Neural progenitor cell (in vitro differentiated cells): Measurements from ENCODE around the gene CHRNA10. TPM values are rescaled to one million over a fixed set of nuclear protein-coding genes. Genes with fewer than 3 reads are reported as not detected.

ENCODE experiments used
- DNase-seq: peaks from one replicate; pipeline ENCODE4 v3.0.0-alpha.2; 2016; ENCODE audit warnings: low spot score
- H2AFZ ChIP-seq: fragments of 200-600 bp; sonication (generic); replicated peaks from 2 replicates; pipeline ENCODE4 v1.6.1; 2016; ENCODE audit warnings: antibody characterized with exemption
- H3F3A ChIP-seq: fragments of 200-600 bp; sonication (generic); 2 replicates; pipeline ENCODE4 v1.6.1; 2016; ENCODE audit warnings: antibody characterized with exemption, low read depth
- H3K27ac ChIP-seq: fragments of 200-600 bp; sonication (generic); 2 replicates; pipeline ENCODE4 v1.5.1; 2016; ENCODE audit warnings: mild to moderate bottlenecking
- H3K27me3 ChIP-seq: fragments of 200-600 bp; sonication (generic); 2 replicates; pipeline ENCODE4 v1.6.1; 2016; ENCODE audit warnings: mild to moderate bottlenecking, moderate library complexity
- H3K36me3 ChIP-seq: fragments of 200-600 bp; sonication (generic); 2 replicates; pipeline ENCODE4 v1.5.1; 2016
- H3K4me1 ChIP-seq: fragments of 200-600 bp; sonication (generic); 2 replicates; pipeline ENCODE4 v1.6.1; 2016; ENCODE audit warnings: mixed run types
- H3K4me2 ChIP-seq: fragments of 200-600 bp; sonication (generic); 2 replicates; pipeline ENCODE4 v1.6.1; 2016
- H3K4me3 ChIP-seq: fragments of 200-600 bp; sonication (generic); 2 replicates; pipeline ENCODE4 v1.5.1; 2016
- H3K79me2 ChIP-seq: fragments of 200-600 bp; sonication (generic); 2 replicates; pipeline ENCODE4 v1.6.1; 2016; ENCODE audit warnings: low read depth
- H3K9ac ChIP-seq: fragments of 200-600 bp; sonication (generic); 2 replicates; pipeline ENCODE4 v1.6.1; 2016
- H3K9me3 ChIP-seq: fragments of 200-600 bp; sonication (generic); 2 replicates; pipeline ENCODE4 v1.5.1; 2016; ENCODE audit warnings: low read depth
- H4K20me1 ChIP-seq: fragments of 200-600 bp; sonication (generic); 2 replicates; pipeline ENCODE4 v1.6.1; 2016; ENCODE audit warnings: low read depth
- H3K27ac Mint-ChIP-seq: 3 replicates; pipeline ENCODE4 v1.8.0; 2021; ENCODE audit warnings: mixed read lengths
- H3K27me3 Mint-ChIP-seq: 2 replicates; pipeline ENCODE4 v1.8.0; 2022; ENCODE audit warnings: low read depth, mild to moderate bottlenecking, inconsistent platforms, moderate library complexity, mixed read lengths; ENCODE audit not compliant: insufficient read depth
- H3K36me3 Mint-ChIP-seq: 3 replicates; pipeline ENCODE4 v1.8.0; 2021; ENCODE audit warnings: mixed read lengths
- H3K4me1 Mint-ChIP-seq: 3 replicates; pipeline ENCODE4 v1.8.0; 2021; ENCODE audit warnings: mixed read lengths
- H3K4me3 Mint-ChIP-seq: 3 replicates; pipeline ENCODE4 v1.8.0; 2021; ENCODE audit warnings: mild to moderate bottlenecking, moderate library complexity, mixed read lengths
- H3K9me3 Mint-ChIP-seq: 3 replicates; pipeline ENCODE4 v1.8.0; 2020; ENCODE audit warnings: mixed read lengths
- EZH2 ChIP-seq: fragments of 200-600 bp; sonication (generic); IDR thresholded peaks from 2 replicates; pipeline ENCODE4 v1.6.1; 2017; ENCODE audit warnings: antibody characterized with exemption, mild to moderate bottlenecking, moderate library complexity
- EZH2phosphoT487 ChIP-seq: fragments of 200-600 bp; sonication (generic); IDR thresholded peaks from 2 replicates; pipeline ENCODE4 v1.6.1; 2017; ENCODE audit warnings: antibody characterized with exemption
- total RNA-seq: library from RNA; depleted of rRNA; stranded (reverse); fragments of >200 nt; gene quantifications from 2 replicates; pipeline ENCODE4 v1.2.3, GENCODE V29; 2015; ENCODE audit warnings: low replicate concordance
- TF ChIP-seq, protein P1 (sequence below): fragments of 200-600 bp; sonication (generic); IDR thresholded peaks from 2 replicates; pipeline ENCODE4 v1.5.1; 2017; ENCODE audit warnings: antibody characterized with exemption, mild to moderate bottlenecking

Gene CHRNA10
- total RNA-seq, 1 donor from 2014 or later, result 0.21 TPM

DNA sequence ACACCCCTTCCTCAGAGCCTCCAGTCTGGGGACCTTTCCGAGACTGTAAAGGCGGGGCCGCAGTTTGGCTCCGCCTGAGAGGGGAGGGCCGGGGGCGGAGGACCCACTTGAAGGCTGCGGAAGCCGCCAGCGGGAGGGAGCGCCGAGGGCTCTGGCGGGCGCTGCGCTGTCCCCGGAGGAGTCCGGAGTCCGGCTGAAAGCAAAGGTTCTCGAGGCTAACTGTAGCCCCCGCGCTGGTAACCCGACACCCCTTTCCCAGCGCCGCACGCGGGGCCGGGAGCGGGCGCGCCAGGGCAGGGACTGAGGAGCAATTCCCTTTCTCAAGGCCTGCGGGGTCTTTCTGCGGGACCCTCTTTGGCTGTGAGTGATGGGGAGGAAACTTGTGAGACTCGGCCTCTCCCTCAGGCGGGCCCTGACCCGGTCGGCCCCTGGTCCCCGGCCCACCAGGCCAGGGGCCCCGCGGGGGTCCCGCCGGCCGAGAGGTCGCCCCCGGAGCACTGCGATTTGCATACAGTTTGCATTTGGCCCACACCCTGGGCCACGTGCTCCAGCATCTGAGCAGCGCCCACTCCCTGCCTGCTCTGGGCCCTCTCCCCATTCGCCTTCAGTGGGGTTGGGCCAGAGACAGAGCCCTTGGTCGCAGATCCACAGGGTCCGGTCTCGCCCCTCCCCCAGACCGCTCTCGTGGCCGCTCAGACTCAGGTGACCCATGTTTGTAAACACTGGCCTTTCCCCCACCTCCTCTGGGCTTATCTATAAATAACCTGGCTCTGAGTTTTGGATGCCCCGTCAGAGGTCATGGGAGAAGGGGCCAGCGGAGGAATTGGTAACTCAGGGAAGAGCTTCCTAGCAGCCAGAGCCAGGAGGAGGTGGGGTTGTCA is 28.9 kb downstream of the CHRNA10 start:
- peaks cover 5% of the 10 kb centered on the region for H3K4me1 ChIP-seq
- Mint-ChIP-seq H3K4me1 (peaks cover 7% of the 10 kb centered on the region), H3K4me3 (peak overlapping the region; percentile 90), H3K36me3 (no peaks in the 10 kb centered on the region), H3K27ac (peak overlapping the region; percentile 93), H3K27me3 (peaks cover 3% of the 10 kb centered on the region), H3K9me3 (peaks cover 7% of the 10 kb centered on the region)
- peak overlapping the region; percentile 81 for H2AFZ ChIP-seq
- no peaks in the 10 kb centered on the region for H4K20me1 ChIP-seq
- H3K27ac ChIP-seq, result peak overlapping the region; percentile 86
- no peaks in the 10 kb centered on the region for H3K36me3 ChIP-seq
- H3F3A ChIP-seq, result peaks cover 17% of the 10 kb centered on the region
- peak; percentile 97 for DNase-seq
- H3K27me3 ChIP-seq, result no peaks in the 10 kb centered on the region
- H3K4me2 ChIP-seq, result peak overlapping the region; percentile 77
- no peak overlapping the region for H3K9ac ChIP-seq
- TF ChIP-seq, protein P1, sequence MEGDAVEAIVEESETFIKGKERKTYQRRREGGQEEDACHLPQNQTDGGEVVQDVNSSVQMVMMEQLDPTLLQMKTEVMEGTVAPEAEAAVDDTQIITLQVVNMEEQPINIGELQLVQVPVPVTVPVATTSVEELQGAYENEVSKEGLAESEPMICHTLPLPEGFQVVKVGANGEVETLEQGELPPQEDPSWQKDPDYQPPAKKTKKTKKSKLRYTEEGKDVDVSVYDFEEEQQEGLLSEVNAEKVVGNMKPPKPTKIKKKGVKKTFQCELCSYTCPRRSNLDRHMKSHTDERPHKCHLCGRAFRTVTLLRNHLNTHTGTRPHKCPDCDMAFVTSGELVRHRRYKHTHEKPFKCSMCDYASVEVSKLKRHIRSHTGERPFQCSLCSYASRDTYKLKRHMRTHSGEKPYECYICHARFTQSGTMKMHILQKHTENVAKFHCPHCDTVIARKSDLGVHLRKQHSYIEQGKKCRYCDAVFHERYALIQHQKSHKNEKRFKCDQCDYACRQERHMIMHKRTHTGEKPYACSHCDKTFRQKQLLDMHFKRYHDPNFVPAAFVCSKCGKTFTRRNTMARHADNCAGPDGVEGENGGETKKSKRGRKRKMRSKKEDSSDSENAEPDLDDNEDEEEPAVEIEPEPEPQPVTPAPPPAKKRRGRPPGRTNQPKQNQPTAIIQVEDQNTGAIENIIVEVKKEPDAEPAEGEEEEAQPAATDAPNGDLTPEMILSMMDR, result no peak
- TF ChIP-seq EZH2phosphoT487 (no peak), EZH2 (no peak)
- peak overlapping the region; percentile 60 for H3K4me3 ChIP-seq
- no peaks in the 10 kb centered on the region for H3K9me3 ChIP-seq
- no peaks in the 10 kb centered on the region for H3K79me2 ChIP-seq

DNA sequence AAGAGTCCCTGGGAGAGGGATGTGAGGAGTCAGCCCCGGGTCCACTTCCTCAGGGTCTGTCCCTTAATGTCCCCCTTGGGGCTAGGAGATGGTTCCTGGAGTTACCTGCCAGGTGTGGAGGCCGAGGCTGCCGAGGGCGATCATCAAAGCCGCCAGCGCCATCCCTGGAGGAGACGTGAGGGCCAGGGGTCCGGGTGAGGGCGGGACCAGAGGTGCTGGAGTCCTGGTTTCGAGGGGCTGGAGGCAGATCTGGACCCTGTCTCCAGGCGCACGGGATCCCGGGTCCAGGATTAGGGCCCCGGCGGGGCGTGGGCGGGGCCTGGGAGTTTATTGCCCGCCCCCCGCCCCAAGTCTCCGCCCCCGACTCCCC is 29.5 kb downstream of the CHRNA10 start, which contains the start of gene ART5:
Gene ART5 (minus strand): TSS at position 292 of the 370 bp plus-strand sequence. CDS start 130 bp downstream, at position 162.
- H3K4me3 ChIP-seq, result peak within 1 kb of the TSS; percentile 60
- H3K9me3 ChIP-seq, result no peaks in the 10 kb centered on the region
- H4K20me1 ChIP-seq, result no peaks in the 10 kb centered on the region
- H3K4me2 ChIP-seq, result peak within 1 kb of the TSS; percentile 77
- Mint-ChIP-seq H3K27me3 (peaks cover 3% of the 10 kb centered on the region), H3K9me3 (peaks cover 7% of the 10 kb centered on the region), H3K4me1 (peaks cover 7% of the 10 kb centered on the region), H3K36me3 (no peaks in the 10 kb centered on the region), H3K4me3 (peak within 1 kb of the TSS; percentile 90), H3K27ac (peak within 1 kb of the TSS; percentile 93)
- peak within 1 kb of the TSS; percentile 81 for H2AFZ ChIP-seq
- no peak for DNase-seq
- peak within 1 kb of the TSS; percentile 86 for H3K27ac ChIP-seq
- no peak within 1 kb of the TSS for H3K9ac ChIP-seq
- H3K36me3 ChIP-seq, result no peaks in the 10 kb centered on the region
- TF ChIP-seq, protein P1, result no peak
- TF ChIP-seq EZH2, result no peak
- TF ChIP-seq EZH2phosphoT487, result no peak
- no peaks in the 10 kb centered on the region for H3K27me3 ChIP-seq
- peaks cover 5% of the 10 kb centered on the region for H3K4me1 ChIP-seq
- H3F3A ChIP-seq, result peaks cover 17% of the 10 kb centered on the region
- H3K79me2 ChIP-seq, result no peaks in the 10 kb centered on the region

- Histone ChIP-seq H3K4me2 (peak overlapping the region; percentile 77), H4K20me1 (no peaks in the 10 kb centered on the region), H3K27me3 (no peaks in the 10 kb centered on the region), H3K9me3 (no peaks in the 10 kb centered on the region), H3K4me3 (peak overlapping the region; percentile 60), H3F3A (peaks cover 17% of the 10 kb centered on the region), H3K4me1 (peaks cover 5% of the 10 kb centered on the region), H3K9ac (no peak overlapping the region), H2AFZ (no peak overlapping the region), H3K27ac (no peak overlapping the region), H3K79me2 (no peaks in the 10 kb centered on the region), H3K36me3 (no peaks in the 10 kb centered on the region)
- Mint-ChIP-seq H3K27ac (no peak overlapping the region), H3K9me3 (peaks cover 9% of the 10 kb centered on the region), H3K27me3 (peaks cover 3% of the 10 kb centered on the region), H3K36me3 (no peaks in the 10 kb centered on the region), H3K4me3 (peak overlapping the region; percentile 85), H3K4me1 (peaks cover 7% of the 10 kb centered on the region)
- DNase-seq, result no peak
- TF ChIP-seq EZH2phosphoT487 (no peak), EZH2 (no peak)
- TF ChIP-seq, protein P1, result no peak
These were observed 30.0 kb downstream of the CHRNA10 start for GRCh38 chr11:3641191-3641590.
